ENCODE results near the gene MTHFR.

Gene MTHFR

GRCh38 chr1:11752359-11753088 is 53.2 kb downstream of the MTHFR start:
- DNase-seq, result no peak

- no peak for DNase-seq
Observed at GRCh38 chr1:11751087-11751486, 54.7 kb downstream of the MTHFR start.

- DNase-seq, result no peak
Observed at GRCh38 chr1:11749996-11750395, 55.8 kb downstream of the MTHFR start.

DNA sequence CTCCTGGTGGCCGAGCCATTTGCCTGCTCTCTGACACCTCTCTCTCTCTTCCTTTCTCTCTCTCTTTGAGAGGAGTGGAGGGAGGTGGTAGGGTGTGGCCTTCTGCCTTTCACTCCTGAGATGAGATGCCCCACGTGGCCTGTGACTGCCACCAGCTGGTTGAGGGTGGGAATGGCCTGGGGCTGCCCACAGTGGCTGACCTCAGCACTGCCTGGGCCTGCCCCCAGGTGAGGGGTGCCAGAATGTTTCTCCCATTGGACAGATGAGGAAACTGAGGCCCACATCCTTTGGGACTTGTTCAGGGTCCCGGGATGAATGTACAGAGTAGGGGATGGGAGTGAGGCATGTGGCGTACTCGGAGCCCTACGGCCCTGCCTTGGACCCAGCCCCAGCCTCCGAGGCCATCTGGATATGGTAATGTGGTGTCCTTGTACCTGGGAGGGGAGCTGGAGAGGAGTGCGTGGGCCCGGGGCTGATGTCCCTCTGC is 56.5 kb downstream of the MTHFR start:
- DNase-seq, result no peak

DNA sequence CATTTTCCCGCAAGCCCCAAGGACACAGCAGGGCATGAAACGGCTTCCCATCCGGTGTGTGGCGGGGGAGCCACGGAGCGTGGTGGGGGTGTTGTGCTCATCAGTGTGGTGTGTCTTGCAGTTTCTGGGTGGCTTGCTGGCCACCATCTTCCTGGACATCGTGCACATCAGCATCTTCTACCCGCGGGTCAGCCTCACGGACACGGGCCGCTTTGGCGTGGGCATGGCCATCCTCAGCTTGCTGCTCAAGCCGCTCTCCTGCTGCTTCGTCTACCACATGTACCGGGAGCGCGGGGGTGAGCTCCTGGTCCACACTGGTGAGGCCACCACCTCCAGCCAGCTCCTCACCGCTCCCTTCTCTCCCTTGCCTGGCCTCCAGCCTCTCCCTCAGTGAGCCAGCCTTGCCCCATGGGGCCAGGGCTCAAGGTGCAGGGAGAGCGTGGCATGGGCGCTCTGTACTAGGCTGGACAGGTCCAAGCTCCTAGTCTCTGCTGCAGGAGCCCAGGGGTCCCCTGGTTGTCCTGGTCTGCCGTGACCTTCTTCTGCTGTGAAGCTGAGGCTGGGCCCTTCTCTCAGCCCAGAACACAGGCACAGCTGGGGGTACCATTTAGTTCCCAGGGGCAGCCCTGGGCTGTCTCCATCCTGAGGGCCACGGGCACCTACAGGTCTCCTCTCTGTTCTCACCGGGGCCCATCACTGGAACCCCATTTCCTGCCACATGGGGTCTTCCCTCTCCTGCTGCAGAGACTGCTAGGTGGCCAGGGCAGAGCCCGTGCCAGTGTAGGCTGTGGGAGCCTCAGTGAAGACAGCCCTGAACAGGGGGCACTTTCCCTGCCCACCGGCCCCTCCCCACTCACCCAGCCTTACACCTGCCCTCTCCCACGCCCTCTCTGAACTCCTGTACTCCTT is 57.2 kb downstream of the MTHFR start:
- no peak for DNase-seq

GRCh38 chr1:11746795-11747487 is 58.8 kb downstream of the MTHFR start:
- DNase-seq, result peak; percentile 69

GRCh38 chr1:11746092-11746491 is 59.7 kb downstream of the MTHFR start:
- DNase-seq, result no peak

DNA sequence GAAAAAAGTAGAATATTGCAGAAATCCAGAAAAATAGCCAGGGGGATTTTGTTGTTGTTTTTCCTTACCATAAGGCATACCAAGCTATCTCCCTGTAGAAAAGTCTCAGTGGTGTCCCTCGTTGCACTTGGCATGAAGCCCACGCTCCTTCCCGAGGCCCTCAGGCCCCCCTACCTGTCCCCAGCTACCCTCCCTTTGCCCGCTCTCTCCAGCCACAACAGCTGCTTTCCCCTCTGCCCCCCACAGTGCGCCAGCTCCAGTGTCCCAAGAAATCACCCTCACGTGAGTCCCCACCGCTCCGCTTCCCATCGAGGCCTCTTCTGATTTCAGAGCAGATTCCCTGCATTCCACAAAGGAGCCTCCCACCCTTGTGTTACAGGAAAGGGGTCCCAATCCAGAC is 61.5 kb downstream of the MTHFR start:
- DNase-seq, result no peak

- DNase-seq, result no peak
Observed at GRCh38 chr1:11741919-11742558, 63.7 kb downstream of the MTHFR start.

DNA sequence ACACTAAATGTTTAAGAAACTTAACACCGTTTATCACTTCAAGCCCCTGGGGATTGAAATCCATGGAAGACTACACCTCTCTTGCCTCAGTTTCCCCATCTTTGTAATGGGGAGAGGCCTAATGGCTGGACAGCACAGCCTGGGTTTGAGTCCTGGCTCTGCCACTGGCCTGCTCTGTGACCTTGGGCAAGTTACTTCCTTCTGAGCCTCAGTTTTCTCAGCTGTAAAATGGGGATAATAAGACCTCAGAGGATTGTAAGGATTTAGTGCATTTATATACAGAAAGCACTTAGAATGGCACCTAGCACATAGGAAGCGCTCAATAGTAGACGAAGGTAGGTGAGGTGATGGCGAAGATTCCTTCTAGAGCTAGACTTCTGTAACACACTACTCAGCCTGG is 64.3 kb downstream of the MTHFR start:
- DNase-seq, result no peak

GRCh38 chr1:11740258-11741192 is 65.2 kb downstream of the MTHFR start:
- no peak for DNase-seq

GRCh38 chr1:11738783-11739182 is 67.0 kb downstream of the MTHFR start:
- no peak for DNase-seq

- no peak for DNase-seq
Observed at GRCh38 chr1:11738096-11738495, 67.7 kb downstream of the MTHFR start.

GRCh38 chr1:11736746-11737639 is 68.8 kb downstream of the MTHFR start:
- no peak for DNase-seq

GRCh38 chr1:11735854-11736745 is 69.7 kb downstream of the MTHFR start, which contains the start of gene AGTRAP:
Gene AGTRAP (plus strand): TSS chr1:11736136. CDS start chr1:11736209, 73 bp downstream.
- DNase-seq, result no peak

All from NCI-H1694 (cell line).